NCI-H748 treated with DMSO at 0.1 percent for 48 hours (cell line): ENCODE measurements around the gene TP53TG3F.
"Not testable (repeated sequence)": the region's sequence is repeated elsewhere in the genome, so short reads cannot be mapped to it uniquely, and the experiment has no call there.

Source experiments
- DNase-seq: peaks from one replicate; lab custom pipeline; 2025; lab: John Stamatoyannopoulos, UW

The TP53TG3F gene

GRCh38 chr16:33459312-33459711 is at the start of gene TP53TG3F:
TSS of gene TP53TG3F (plus strand) at chr16:33459612. CDS start at chr16:33459680, 68 bp downstream.
- DNase-seq = not testable (repeated sequence)

- not testable (repeated sequence) for DNase-seq
Measured at GRCh38 chr16:33491611-33492010, 32.2 kb downstream of the TP53TG3F start.

- not testable (repeated sequence) for DNase-seq
Measured at GRCh38 chr16:33507231-33507630, 47.8 kb downstream of the TP53TG3F start.

GRCh38 chr16:33509070-33509469 is 49.7 kb downstream of the TP53TG3F start:
- not testable (repeated sequence) for DNase-seq

- not testable (repeated sequence) for DNase-seq
Measured at GRCh38 chr16:33509906-33510305, 50.5 kb downstream of the TP53TG3F start.
